GM13976 (cell line): ENCODE data around the gene PSMC3.

ENCODE experiments used
- DNase-seq: peaks from one replicate; pipeline ENCODE4 v3.0.0; 2012; ENCODE audit warnings: low spot score
- CTCF ChIP-seq: IDR thresholded peaks from 2 replicates; pipeline ENCODE4 v1.5.1; 2012; ENCODE audit warnings: borderline replicate concordance, mild to moderate bottlenecking; ENCODE audit not compliant: insufficient read depth; ENCODE audit errors: extremely low read depth, missing control alignments, control extremely low read depth
- in situ Hi-C: fragments of 300-500 bp; cut with MboI; formaldehyde crosslinking; loops from one replicate; pipeline ENCODE4 v1.12.0; 2022; ENCODE audit warnings: low sequenced_read_pairs, mixed read lengths, inconsistent platforms; ENCODE audit not compliant: unreplicated experiment

Gene PSMC3

GRCh38 chr11:47426062-47426956, at the start of gene PSMC3:
PSMC3 (minus strand) TSS chr11:47426439; CDS start chr11:47426279, 160 bp downstream.
- DNase-seq, result peak; percentile 98
- no peak for TF ChIP-seq CTCF
- in situ Hi-C loops, result no loop called here

GRCh38 chr11:47470671-47471070, 44.4 kb upstream of the PSMC3 start:
- in situ Hi-C loops, result no loop called here
- no peak for TF ChIP-seq CTCF
- no peak for DNase-seq

GRCh38 chr11:47469361-47470179, 43.3 kb upstream of the PSMC3 start:
- no peak for DNase-seq
- in situ Hi-C loops, result no loop called here
- no peak for TF ChIP-seq CTCF

GRCh38 chr11:47468598-47469214, 42.5 kb upstream of the PSMC3 start:
- no peak for DNase-seq
- in situ Hi-C loops, result no loop called here
- no peak for TF ChIP-seq CTCF

- DNase-seq, result no peak
Measured at GRCh38 chr11:47467357-47467756, 41.1 kb upstream of the PSMC3 start.

More at GRCh38 chr11:47467357-47467756, 41.1 kb upstream of the PSMC3 start:
- no peak for TF ChIP-seq CTCF
- in situ Hi-C loops, result no loop called here
